OCI-LY1 (cell line): Measurements from ENCODE around the gene NUP98.

Experiments used
- H2AFZ ChIP-seq: fragments of 200-600 bp; sonication (generic), shearing (Covaris generic); 2 replicates; pipeline ENCODE4 v1.6.0; 2014; ENCODE audit warnings: antibody characterized with exemption, mild to moderate bottlenecking, low read length
- H3F3A ChIP-seq: fragments of 200-600 bp; sonication (generic), shearing (Covaris generic); 2 replicates; pipeline ENCODE4 v1.6.0; 2014; ENCODE audit warnings: mild to moderate bottlenecking, antibody characterized with exemption, low read length, moderate library complexity; ENCODE audit not compliant: insufficient read depth
- H3K27ac ChIP-seq: fragments of 200-600 bp; sonication (generic); 2 replicates; pipeline ENCODE4 v1.5.1; 2014; ENCODE audit warnings: low read length, mixed run types, mild to moderate bottlenecking, low read depth; ENCODE audit not compliant: poor library complexity, severe bottlenecking
- H3K27me3 ChIP-seq: fragments of 200-600 bp; sonication (generic); 2 replicates; pipeline ENCODE4 v1.6.0; 2014; ENCODE audit warnings: antibody characterized with exemption, mild to moderate bottlenecking, low read length, moderate library complexity; ENCODE audit not compliant: insufficient read depth
- H3K36me3 ChIP-seq: fragments of 200-600 bp; sonication (generic); 2 replicates; pipeline ENCODE4 v1.6.1; 2014; ENCODE audit warnings: mild to moderate bottlenecking, antibody characterized with exemption, low read length, moderate library complexity, mixed read lengths; ENCODE audit not compliant: insufficient read depth
- H3K4me1 ChIP-seq: fragments of 200-600 bp; sonication (generic); 2 replicates; pipeline ENCODE4 v1.5.1; 2014; ENCODE audit warnings: mild to moderate bottlenecking, low read length, moderate library complexity; ENCODE audit not compliant: insufficient read depth, severe bottlenecking
- H3K4me2 ChIP-seq: fragments of 200-600 bp; sonication (generic), shearing (Covaris generic); 2 replicates; pipeline ENCODE4 v1.6.1; 2014; ENCODE audit warnings: low read length
- H3K4me3 ChIP-seq: fragments of 200-600 bp; sonication (generic); 2 replicates; pipeline ENCODE4 v1.5.1; 2014; ENCODE audit warnings: low read length, low read depth, mild to moderate bottlenecking, mixed read lengths; ENCODE audit not compliant: poor library complexity, severe bottlenecking
- H3K79me2 ChIP-seq: fragments of 200-600 bp; shearing (Covaris generic); 2 replicates; pipeline ENCODE4 v1.6.1; 2016; ENCODE audit warnings: mixed run types, low read length, mixed read lengths; ENCODE audit not compliant: insufficient read depth
- H3K9ac ChIP-seq: fragments of 200-600 bp; sonication (generic), shearing (Covaris generic); 2 replicates; pipeline ENCODE4 v1.6.1; 2014; ENCODE audit warnings: mild to moderate bottlenecking, low read length, mixed read lengths
- H3K9me2 ChIP-seq: fragments of 200-600 bp; sonication (generic), shearing (Covaris generic); 2 replicates; pipeline ENCODE4 v1.6.1; 2014; ENCODE audit warnings: low read depth, mild to moderate bottlenecking, low read length, mixed read lengths
- H3K9me3 ChIP-seq: fragments of 200-600 bp; shearing (Covaris generic); 2 replicates; pipeline ENCODE4 v1.6.1; 2014; ENCODE audit warnings: low read length, mixed read lengths
- H4K20me1 ChIP-seq: fragments of 200-600 bp; sonication (generic), shearing (Covaris generic); 2 replicates; pipeline ENCODE4 v1.6.0; 2016; ENCODE audit warnings: mild to moderate bottlenecking, low read length; ENCODE audit not compliant: insufficient read depth
- EZH2 ChIP-seq: fragments of 200-600 bp; sonication (generic), shearing (Covaris generic); IDR thresholded peaks from 2 replicates; pipeline ENCODE4 v1.8.0; 2017; ENCODE audit warnings: borderline replicate concordance, mixed run types, mild to moderate bottlenecking, antibody characterized with exemption, low read length, moderate library complexity, mixed read lengths
- TF ChIP-seq, protein P1 (sequence below): fragments of 200-600 bp; sonication (generic), shearing (Covaris generic); IDR thresholded peaks from 2 replicates; pipeline ENCODE4 v1.5.1; 2017; ENCODE audit warnings: mild to moderate bottlenecking, antibody characterized with exemption, low read length, moderate library complexity, mixed read lengths

Gene NUP98

DNA sequence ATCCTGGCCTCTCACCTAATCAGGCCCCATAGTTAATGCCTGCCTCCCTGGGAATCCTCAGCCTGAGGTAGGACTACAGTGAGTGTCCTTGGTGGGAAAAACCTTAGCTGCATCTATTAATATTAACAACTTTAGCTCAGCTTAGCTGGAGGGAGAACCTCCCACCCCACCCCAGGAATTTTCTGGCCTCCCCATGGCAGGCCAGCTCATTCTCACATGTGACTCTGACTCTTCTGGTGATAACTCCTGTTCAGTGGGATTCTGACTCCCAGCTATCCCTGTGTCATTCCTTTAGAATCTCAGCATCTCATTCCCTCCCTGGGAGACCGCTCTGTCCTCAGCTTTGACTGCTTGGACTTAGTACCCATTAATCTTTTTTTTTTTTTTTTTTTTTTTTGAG, 170.1 kb downstream of the NUP98 start:
- H3K9ac ChIP-seq, result no peak overlapping the region
- no peak overlapping the region for H2AFZ ChIP-seq
- H3K4me2 ChIP-seq, result no peak overlapping the region
- H3K4me1 ChIP-seq, result no peaks in the 10 kb centered on the region
- H3K36me3 ChIP-seq, result no peaks in the 10 kb centered on the region
- no peaks in the 10 kb centered on the region for H4K20me1 ChIP-seq
- no peak for TF ChIP-seq EZH2
- TF ChIP-seq, protein P1, sequence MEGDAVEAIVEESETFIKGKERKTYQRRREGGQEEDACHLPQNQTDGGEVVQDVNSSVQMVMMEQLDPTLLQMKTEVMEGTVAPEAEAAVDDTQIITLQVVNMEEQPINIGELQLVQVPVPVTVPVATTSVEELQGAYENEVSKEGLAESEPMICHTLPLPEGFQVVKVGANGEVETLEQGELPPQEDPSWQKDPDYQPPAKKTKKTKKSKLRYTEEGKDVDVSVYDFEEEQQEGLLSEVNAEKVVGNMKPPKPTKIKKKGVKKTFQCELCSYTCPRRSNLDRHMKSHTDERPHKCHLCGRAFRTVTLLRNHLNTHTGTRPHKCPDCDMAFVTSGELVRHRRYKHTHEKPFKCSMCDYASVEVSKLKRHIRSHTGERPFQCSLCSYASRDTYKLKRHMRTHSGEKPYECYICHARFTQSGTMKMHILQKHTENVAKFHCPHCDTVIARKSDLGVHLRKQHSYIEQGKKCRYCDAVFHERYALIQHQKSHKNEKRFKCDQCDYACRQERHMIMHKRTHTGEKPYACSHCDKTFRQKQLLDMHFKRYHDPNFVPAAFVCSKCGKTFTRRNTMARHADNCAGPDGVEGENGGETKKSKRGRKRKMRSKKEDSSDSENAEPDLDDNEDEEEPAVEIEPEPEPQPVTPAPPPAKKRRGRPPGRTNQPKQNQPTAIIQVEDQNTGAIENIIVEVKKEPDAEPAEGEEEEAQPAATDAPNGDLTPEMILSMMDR, result no peak
- H3F3A ChIP-seq, result no peaks in the 10 kb centered on the region
- no peak overlapping the region for H3K4me3 ChIP-seq
- no peaks in the 10 kb centered on the region; the same call in 1 of the 2 replicates for H3K27me3 ChIP-seq
- H3K79me2 ChIP-seq, result no peaks in the 10 kb centered on the region
- H3K9me2 ChIP-seq, result no peaks in the 10 kb centered on the region
- H3K27ac ChIP-seq, result no peak overlapping the region
- H3K9me3 ChIP-seq, result no peaks in the 10 kb centered on the region

DNA sequence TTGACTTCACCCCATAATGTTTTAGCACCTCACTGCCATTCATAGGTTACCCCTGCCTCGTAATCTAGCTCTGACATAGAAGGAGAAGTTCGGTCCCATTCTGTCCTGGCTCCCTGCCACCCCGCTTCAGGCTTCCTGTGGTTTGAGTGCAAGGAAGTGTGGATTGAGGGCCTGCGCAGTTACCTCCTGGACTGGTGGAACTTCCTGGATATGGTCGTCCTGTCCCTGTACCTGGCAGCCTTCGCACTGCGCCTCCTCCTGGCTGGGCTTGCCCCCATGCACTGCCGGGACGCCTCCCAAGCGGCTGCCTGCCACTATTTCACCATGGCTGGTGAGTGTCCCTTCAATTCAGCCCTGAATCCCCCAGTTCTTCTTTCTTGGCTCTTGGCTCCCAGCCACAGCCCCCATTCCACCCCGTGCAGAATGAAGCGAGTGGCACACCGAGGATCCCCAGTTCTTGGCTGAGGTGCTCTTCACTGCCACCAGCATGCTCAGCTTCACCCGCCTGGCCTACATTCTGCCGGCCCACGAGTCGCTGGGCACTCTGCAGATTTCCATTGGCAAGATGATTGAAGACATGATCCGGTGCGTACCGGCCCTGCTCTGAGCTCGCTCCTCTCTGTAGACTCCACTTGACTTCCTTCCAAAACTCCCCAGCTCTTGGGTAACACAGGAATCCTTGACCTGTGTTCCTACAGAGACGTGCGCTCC, 170.9 kb downstream of the NUP98 start:
- H3K9me2 ChIP-seq, result no peaks in the 10 kb centered on the region
- H3K79me2 ChIP-seq, result no peaks in the 10 kb centered on the region
- no peak overlapping the region for H2AFZ ChIP-seq
- no peaks in the 10 kb centered on the region for H3K4me1 ChIP-seq
- no peaks in the 10 kb centered on the region for H3K9me3 ChIP-seq
- TF ChIP-seq, protein P1, result no peak
- H3K9ac ChIP-seq, result no peak overlapping the region
- no peak overlapping the region for H3K27ac ChIP-seq
- H3K4me2 ChIP-seq, result no peak overlapping the region
- H3K36me3 ChIP-seq, result no peaks in the 10 kb centered on the region
- no peaks in the 10 kb centered on the region for H3F3A ChIP-seq
- H3K4me3 ChIP-seq, result no peak overlapping the region
- no peaks in the 10 kb centered on the region; the same call in 1 of the 2 replicates for H3K27me3 ChIP-seq
- H4K20me1 ChIP-seq, result no peaks in the 10 kb centered on the region
